Choroid plexus epithelial cell (primary cell): ENCODE results near the gene CXCR6.

ENCODE experiments used
- DNase-seq: peaks from one replicate; pipeline ENCODE4 v3.0.0-alpha.2; 2010; ENCODE audit warnings: low read depth
- H3K4me3 ChIP-seq: 2 replicates; pipeline ENCODE4 v1.5.1; 2011; ENCODE audit warnings: low read depth, mild to moderate bottlenecking, control low read depth, low read length, moderate library complexity
- TF ChIP-seq, protein P1 (sequence below): conservative IDR thresholded peaks from 2 replicates; pipeline ENCODE4 v1.5.1; 2011; ENCODE audit warnings: low read depth, mild to moderate bottlenecking, control low read depth, inconsistent platforms, low read length, moderate library complexity

CXCR6 gene

GRCh38 chr3:45940781-45941365 lies 2.4 kb upstream of the CXCR6 start:
- DNase-seq = no peak
- TF ChIP-seq, protein P1, sequence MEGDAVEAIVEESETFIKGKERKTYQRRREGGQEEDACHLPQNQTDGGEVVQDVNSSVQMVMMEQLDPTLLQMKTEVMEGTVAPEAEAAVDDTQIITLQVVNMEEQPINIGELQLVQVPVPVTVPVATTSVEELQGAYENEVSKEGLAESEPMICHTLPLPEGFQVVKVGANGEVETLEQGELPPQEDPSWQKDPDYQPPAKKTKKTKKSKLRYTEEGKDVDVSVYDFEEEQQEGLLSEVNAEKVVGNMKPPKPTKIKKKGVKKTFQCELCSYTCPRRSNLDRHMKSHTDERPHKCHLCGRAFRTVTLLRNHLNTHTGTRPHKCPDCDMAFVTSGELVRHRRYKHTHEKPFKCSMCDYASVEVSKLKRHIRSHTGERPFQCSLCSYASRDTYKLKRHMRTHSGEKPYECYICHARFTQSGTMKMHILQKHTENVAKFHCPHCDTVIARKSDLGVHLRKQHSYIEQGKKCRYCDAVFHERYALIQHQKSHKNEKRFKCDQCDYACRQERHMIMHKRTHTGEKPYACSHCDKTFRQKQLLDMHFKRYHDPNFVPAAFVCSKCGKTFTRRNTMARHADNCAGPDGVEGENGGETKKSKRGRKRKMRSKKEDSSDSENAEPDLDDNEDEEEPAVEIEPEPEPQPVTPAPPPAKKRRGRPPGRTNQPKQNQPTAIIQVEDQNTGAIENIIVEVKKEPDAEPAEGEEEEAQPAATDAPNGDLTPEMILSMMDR = no peak
- no peak overlapping the region for H3K4me3 ChIP-seq

GRCh38 chr3:45942051-45942825 lies 1.0 kb upstream of the CXCR6 start:
- DNase-seq = no peak
- TF ChIP-seq, protein P1 = no peak
- no peak overlapping the region for H3K4me3 ChIP-seq

DNA sequence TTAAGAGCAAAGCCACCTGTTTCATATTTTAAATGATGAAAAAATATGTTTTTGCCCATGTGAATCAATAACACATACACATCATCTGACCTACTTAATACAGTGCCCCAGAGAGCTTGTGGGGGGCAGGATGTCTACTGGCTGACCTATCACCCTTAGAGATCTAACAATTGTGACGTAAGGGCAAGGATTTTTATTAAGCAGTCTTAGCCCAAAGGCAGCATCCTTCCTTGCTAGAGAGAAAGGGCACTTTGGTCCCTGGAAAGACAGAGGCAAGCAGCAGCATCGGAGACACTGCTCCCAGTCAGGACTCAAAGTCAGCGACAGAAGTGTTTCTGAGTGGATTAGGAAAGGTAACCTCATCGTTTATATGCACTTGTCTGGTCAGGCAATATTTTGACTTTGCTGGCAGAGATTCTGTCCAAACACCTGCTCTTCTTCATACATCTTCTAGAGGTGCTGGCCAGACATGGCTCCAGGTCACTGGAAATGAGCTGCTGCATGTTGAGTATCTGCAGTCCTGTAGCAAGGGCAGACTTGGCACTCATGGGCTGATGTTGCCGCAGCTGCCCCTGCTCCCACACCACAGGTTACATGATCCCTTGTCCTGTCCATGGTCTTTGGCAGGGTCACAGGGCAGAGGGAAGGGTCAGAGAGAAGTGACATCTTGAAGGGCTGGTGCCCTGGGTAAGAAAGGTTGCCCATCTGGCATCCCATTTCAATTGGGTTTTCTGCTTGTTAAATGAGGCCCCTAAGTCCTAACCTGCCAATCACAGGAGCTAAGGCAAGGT lies 1.8 kb downstream of the CXCR6 start:
- no peak overlapping the region for H3K4me3 ChIP-seq
- DNase-seq = no peak
- TF ChIP-seq, protein P1 = no peak

- no peak for DNase-seq
- TF ChIP-seq, protein P1 = peak; percentile 11
- no peak overlapping the region for H3K4me3 ChIP-seq
Observed at GRCh38 chr3:45946307-45946706, 3.0 kb downstream of the CXCR6 start.

GRCh38 chr3:45946875-45947274 lies 3.6 kb downstream of the CXCR6 start:
- TF ChIP-seq, protein P1 = no peak
- H3K4me3 ChIP-seq = no peak overlapping the region
- DNase-seq = no peak

DNA sequence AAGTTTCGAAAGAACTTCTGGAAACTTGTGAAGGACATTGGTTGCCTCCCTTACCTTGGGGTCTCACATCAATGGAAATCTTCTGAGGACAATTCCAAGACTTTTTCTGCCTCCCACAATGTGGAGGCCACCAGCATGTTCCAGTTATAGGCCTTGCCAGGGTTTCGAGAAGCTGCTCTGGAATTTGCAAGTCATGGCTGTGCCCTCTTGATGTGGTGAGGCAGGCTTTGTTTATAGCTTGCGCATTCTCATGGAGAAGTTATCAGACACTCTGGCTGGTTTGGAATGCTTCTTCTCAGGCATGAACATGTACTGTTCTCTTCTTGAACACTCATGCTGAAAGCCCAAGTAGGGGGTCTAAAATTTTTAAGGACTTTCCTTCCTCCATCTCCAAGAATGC lies 4.1 kb downstream of the CXCR6 start:
- no peak overlapping the region for H3K4me3 ChIP-seq
- TF ChIP-seq, protein P1 = no peak
- peak; percentile 21 for DNase-seq
